ENCODE measurements around the gene SELL.

- no peak for TF ChIP-seq MAX (IDR thresholded peaks at IDR 0.05; ENCODE audit: low read depth, low read length)
- TF ChIP-seq CTCF (IDR thresholded peaks at IDR 0.05; ENCODE audit: low read depth, low read length) = no peak
- no peak for TF ChIP-seq MYC (IDR thresholded peaks at IDR 0.05; ENCODE audit: low read depth, low read length)
Observed at GRCh38 chr1:169707912-169708604, 3.4 kb downstream of the SELL start.
